GM12878 (cell line): ENCODE results near the gene PEAR1. TPM values are rescaled to one million over a fixed set of nuclear protein-coding genes. Genes with fewer than 3 reads are reported as not detected.

Experiments used
- ATAC-seq: fragments of 200-7000 bp; cut with Tn5 transposase; 3 replicates; pipeline ENCODE4 v1.9.1; 2020; ENCODE audit warnings: mild to moderate bottlenecking, moderate library complexity
- BruUV-seq: library from RNA; stranded (reverse); fragments of 400-500 nt; replicated peaks from 2 replicates; lab custom pipeline; 2021; lab: Mats Ljungman, UMichigan
- CTCF ChIA-PET: fragments of 300-600 bp; sonication (Branson Sonifier 250); formaldehyde crosslinking; extraction: SDS; loops from one replicate; lab custom pipeline; 2021; ENCODE audit warnings: inconsistent platforms; lab: Yijun Ruan, JAX
- POLR2A ChIA-PET: fragments of 350-600 bp; formaldehyde crosslinking; extraction: SDS; loops from one replicate; lab custom pipeline; 2021; ENCODE audit warnings: inconsistent platforms; lab: Charles Lee
- RAD21 ChIA-PET: fragments of 300-600 bp; sonication (Branson Sonifier 250); formaldehyde crosslinking; loops from one replicate; lab custom pipeline; 2023; ENCODE audit warnings: antibody characterized with exemption; ENCODE audit not compliant: unreplicated experiment; lab: Charles Lee
- SMC1A ChIA-PET: fragments of 300-600 bp; sonication (Branson Sonifier 250); formaldehyde crosslinking; loops from one replicate; lab custom pipeline; 2023; ENCODE audit not compliant: unreplicated experiment, uncharacterized antibody; lab: Charles Lee
- DNase-seq: peaks from one replicate; pipeline ENCODE4 v3.0.0-alpha.2; 2011; ENCODE audit warnings: low read depth, low spot score
- FAIRE-seq: peaks from 3 replicates; lab custom pipeline; 2011; peaks lifted over from hg19 to GRCh38; lab: Jason Lieb, UNC
- H2AFZ ChIP-seq: 2 replicates; pipeline ENCODE4 v1.6.0; 2011; ENCODE audit warnings: low read depth, low read length, control low read depth; ENCODE audit not compliant: control insufficient read depth
- H3K27ac ChIP-seq: 2 replicates; pipeline ENCODE4 v1.5.1; 2011; ENCODE audit warnings: control low read depth; ENCODE audit not compliant: control insufficient read depth, insufficient read depth
- H3K27me3 ChIP-seq, 2 experiments: replicated peaks in 1 of 2; 2 replicates each; pipeline versions ENCODE4 v1.6.0 to v1.6.1; 2011; ENCODE audit warnings: low read length in 1 of 2; ENCODE audit not compliant: control insufficient read depth in 2 of 2, insufficient read depth in 2 of 2
- H3K36me3 ChIP-seq, 2 experiments: 2 replicates each; pipeline ENCODE4 v1.5.1; 2011; ENCODE audit warnings: low read length in 1 of 2; ENCODE audit not compliant: control insufficient read depth in 2 of 2, insufficient read depth in 2 of 2
- H3K4me1 ChIP-seq: 2 replicates; pipeline ENCODE4 v1.6.1; 2011; ENCODE audit warnings: mild to moderate bottlenecking, low read length, moderate library complexity, mixed read lengths; ENCODE audit not compliant: control insufficient read depth, insufficient read depth
- H3K4me2 ChIP-seq: 2 replicates; pipeline ENCODE4 v1.6.0; 2011; ENCODE audit warnings: control low read depth; ENCODE audit not compliant: control insufficient read depth, insufficient read depth
- H3K4me3 ChIP-seq: fragments of 200-600 bp; sonication (generic); 2 replicates; pipeline ENCODE4 v1.5.1; 2016
- H3K79me2 ChIP-seq: 2 replicates; pipeline ENCODE4 v1.6.0; 2011; ENCODE audit warnings: low read length; ENCODE audit not compliant: control insufficient read depth, insufficient read depth
- H3K9ac ChIP-seq: 2 replicates; pipeline ENCODE4 v1.8.0; 2011; ENCODE audit warnings: low read length, control low read depth, mixed read lengths; ENCODE audit not compliant: control insufficient read depth, insufficient read depth
- H3K9me3 ChIP-seq: replicated peaks from 3 replicates; pipeline ENCODE4 v1.5.1; 2011; ENCODE audit warnings: mild to moderate bottlenecking, low read length; ENCODE audit not compliant: control insufficient read depth, insufficient read depth
- H4K20me1 ChIP-seq: 2 replicates; pipeline ENCODE4 v1.6.0; 2011; ENCODE audit not compliant: control insufficient read depth, insufficient read depth
- ATF7 ChIP-seq: fragments of 450-650 bp; IDR thresholded peaks from 2 replicates; pipeline ENCODE4 v1.6.1; 2016; ENCODE audit warnings: low read depth, mild to moderate bottlenecking
- EGR1 ChIP-seq, 2 experiments: IDR thresholded peaks; 1 replicate in 1 of 2; 2 replicates in 1 of 2; pipeline ENCODE4 v1.6.1; 2011 to 2012; ENCODE audit warnings: low read depth in 2 of 2, low read length in 2 of 2, borderline replicate concordance in 1 of 2, mild to moderate bottlenecking in 1 of 2, moderate library complexity in 1 of 2
- ESRRA ChIP-seq: IDR thresholded peaks from 2 replicates; pipeline ENCODE4 v1.6.1; 2012; ENCODE audit warnings: mild to moderate bottlenecking, low read length, improper control_type of control experiment
- FOXM1 ChIP-seq: IDR thresholded peaks from 2 replicates; pipeline ENCODE4 v1.6.1; 2012; ENCODE audit warnings: low read depth, mild to moderate bottlenecking, inconsistent platforms, low read length, moderate library complexity
- IRF4 ChIP-seq: IDR thresholded peaks from 2 replicates; pipeline ENCODE4 v1.6.1; 2011; ENCODE audit warnings: low read depth, low read length
- KAT2A ChIP-seq: conservative IDR thresholded peaks from 2 replicates; pipeline ENCODE4 v1.6.1; 2011; ENCODE audit warnings: low read depth, low read length; ENCODE audit not compliant: control insufficient read depth
- NRF1 ChIP-seq: conservative IDR thresholded peaks from 2 replicates; pipeline ENCODE4 v1.6.1; 2011; ENCODE audit warnings: mild to moderate bottlenecking, low read depth, low read length, improper control_type of control experiment
- PAX8 ChIP-seq: fragments of 450-650 bp; IDR thresholded peaks from 2 replicates; pipeline ENCODE4 v1.6.1; 2017; ENCODE audit warnings: mild to moderate bottlenecking, moderate library complexity
- PML ChIP-seq: IDR thresholded peaks from 2 replicates; pipeline ENCODE4 v1.6.1; 2012; ENCODE audit warnings: low read length, inconsistent platforms
- STAT3 ChIP-seq: IDR thresholded peaks from 2 replicates; pipeline ENCODE4 v1.6.1; 2011; ENCODE audit warnings: low read depth, low read length, improper control_type of control experiment
- WGBS: methylation state at CpG from one replicate; pipeline ENCODE4 v1.1.6; 2016; ENCODE audit warnings: low lambda C conversion rate; ENCODE audit not compliant: insufficient replicate concordance, insufficient coverage; ENCODE audit errors: missing lambda C conversion rate; 5-methylcytosine and 5-hydroxymethylcytosine counted together
- in situ Hi-C: fragments of 300-500 bp; cut with MboI; formaldehyde crosslinking; loops from 9 replicates; pipeline ENCODE4 v1.14.3; 2018; ENCODE audit warnings: mixed read lengths
- intact Hi-C: fragments of 100-400 bp; cut with micrococcal nuclease; formaldehyde crosslinking; loops from one replicate; pipeline ENCODE4 v1.14.2; 2022; ENCODE audit not compliant: unreplicated experiment
- polyA plus RNA-seq, 11 experiments: library from polyadenylated mRNA; depleted of rRNA in 4 of 11; unstranded in 6 of 11; stranded (reverse) in 5 of 11; fragments of >200 nt; fragmentation: Nextera tagmentation in 4 of 11; fragmentation: Illumina TruSeq in 1 of 11; extraction: Ambion mirVana in 4 of 11; extraction: Trizol in 1 of 11; gene quantifications; 1 replicate in 1 of 11; 2 replicates in 10 of 11; pipeline versions ENCODE4 v1.2.1 to v1.2.3, GENCODE V29; 2011 to 2016; ENCODE audit warnings: inconsistent platforms in 2 of 11, missing spikeins in 2 of 11, low read depth in 1 of 11
- total RNA-seq, 4 experiments: library from RNA; depleted of rRNA in 3 of 4; stranded (reverse); fragments of >200 nt in 3 of 4; fragmentation: Illumina TruSeq in 1 of 4; extraction: Trizol in 1 of 4; gene quantifications; 2 replicates each; pipeline versions ENCODE4 v1.2.1 to v1.2.3, GENCODE V29; 2013 to 2021
- TF ChIP-seq, protein P1 (sequence below): IDR thresholded peaks from 2 replicates; pipeline ENCODE4 v1.6.1; 2011; ENCODE audit warnings: borderline replicate concordance, low read depth, mild to moderate bottlenecking, moderate library complexity, mixed read lengths, low read length; ENCODE audit not compliant: insufficient read depth; ENCODE audit errors: extremely low read length

PEAR1 gene
- total and polyA plus RNA-seq, 10 of the 15 experiments (the other 5 are each of a cell fraction or from before 2014, with no cell fraction given) = not detected

DNA sequence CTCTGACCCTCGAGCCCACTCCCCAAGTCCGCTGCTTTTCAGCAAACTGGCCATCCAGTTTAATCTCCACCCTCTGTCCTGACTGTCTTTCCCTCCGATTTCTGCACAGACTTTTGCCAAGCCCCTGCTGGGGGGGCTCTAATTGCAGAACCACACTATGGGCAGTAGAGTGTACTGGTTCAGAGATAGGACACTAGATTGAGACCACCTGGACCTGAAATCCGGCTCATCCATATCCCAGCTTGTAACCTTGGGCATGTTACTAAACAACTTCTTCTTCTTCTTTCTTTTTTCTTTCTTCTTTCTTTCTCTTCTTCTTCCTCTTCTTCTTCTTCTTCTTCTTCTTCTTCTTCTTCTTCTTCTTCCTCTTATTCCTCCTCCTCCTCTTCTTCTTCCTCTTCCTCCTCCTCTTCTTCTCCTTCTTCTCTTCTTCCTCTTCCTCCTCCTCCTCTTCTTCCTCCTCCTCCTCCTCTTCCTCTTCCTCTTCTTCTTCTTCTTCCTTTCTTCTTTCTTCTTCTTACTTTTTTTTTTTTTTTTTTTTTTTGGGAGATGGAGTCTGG is 34.6 kb downstream of the PEAR1 start:
- H3K4me2 ChIP-seq = no peak overlapping the region
- BruUV-seq = no TSS peak
- RAD21 ChIA-PET = interaction anchor here (0.7 to 1.4 kb wide), 4 partner anchors 16 to 146 kb away, joined by 3 to 4 read pairs (median 4); no protein-coding TSS in a partner anchor
- no peaks in the 10 kb centered on the region for H3K79me2 ChIP-seq
- H2AFZ ChIP-seq = no peak overlapping the region
- TF ChIP-seq IRF4 (no peak), FOXM1 (no peak), ATF7 (no peak), ESRRA (no peak), PAX8 (no peak), KAT2A (no peak), NRF1 (no peak), PML (no peak), EGR1 (IDR thresholded peaks at IDR 0.05; ENCODE audit: borderline replicate concordance in 1 of 2, low read depth in 2 of 2, low read length in 2 of 2) (no peak), STAT3 (no peak)
- TF ChIP-seq, protein P1, sequence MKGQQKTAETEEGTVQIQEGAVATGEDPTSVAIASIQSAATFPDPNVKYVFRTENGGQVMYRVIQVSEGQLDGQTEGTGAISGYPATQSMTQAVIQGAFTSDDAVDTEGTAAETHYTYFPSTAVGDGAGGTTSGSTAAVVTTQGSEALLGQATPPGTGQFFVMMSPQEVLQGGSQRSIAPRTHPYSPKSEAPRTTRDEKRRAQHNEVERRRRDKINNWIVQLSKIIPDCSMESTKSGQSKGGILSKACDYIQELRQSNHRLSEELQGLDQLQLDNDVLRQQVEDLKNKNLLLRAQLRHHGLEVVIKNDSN = no peak
- no peak overlapping the region for H3K27ac ChIP-seq
- no peaks in the 10 kb centered on the region for H4K20me1 ChIP-seq
- WGBS = 7% methylated on average over 4 of the region's 4 CpGs
- CTCF ChIA-PET = interaction anchor here (0.9 to 1.8 kb wide), 7 partner anchors 11 to 213 kb away, joined by 3 to 25 read pairs (median 5); partner anchors contain the start of gene PEAR1
- POLR2A ChIA-PET = interaction anchor here (0.5 kb wide), 1 partner anchor 67 kb away, joined by 4 read pairs; no protein-coding TSS in a partner anchor
- H3K27me3 ChIP-seq = peaks cover 12 to 19% of the 10 kb centered on the region in 2 experiments
- H3K36me3 ChIP-seq = no peaks in the 10 kb centered on the region
- intact Hi-C loops (loop anchor here (1.0 kb wide), 1 partner anchor 36 kb away; no protein-coding TSS in a partner anchor), in situ Hi-C loops (no loop called here)
- no peak for FAIRE-seq
- no peaks in the 10 kb centered on the region for H3K4me1 ChIP-seq
- H3K9me3 ChIP-seq = no peaks in the 10 kb centered on the region
- SMC1A ChIA-PET = interaction anchor here (0.7 to 1.5 kb wide), 2 partner anchors 17 to 127 kb away, joined by 3 to 4 read pairs; no protein-coding TSS in a partner anchor
- DNase-seq = no peak
- no peak overlapping the region for H3K4me3 ChIP-seq
- no peak overlapping the region for H3K9ac ChIP-seq
- ATAC-seq = peak; percentile 8
